Tibial nerve (tissue), 4 donors: Measurements from ENCODE around the gene CNKSR2. TPM values are rescaled to one million over a fixed set of nuclear protein-coding genes. Genes with fewer than 3 reads are reported as not detected.

Experiments used
- DNase-seq, 2 donors: peaks; one replicate each; pipeline ENCODE4 v3.0.0-alpha.2; 2019; ENCODE audit warnings: low spot score in 2 of 2
- H3K27ac ChIP-seq, 4 donors: fragments of 200-600 bp; sonication (generic) in 3 of 4; one replicate each; pipeline ENCODE4 v1.5.1; 2017 to 2019; ENCODE audit warnings: mild to moderate bottlenecking in 1 of 4
- H3K27me3 ChIP-seq, 2 donors: fragments of 200-600 bp; sonication (generic) in 1 of 2; one replicate each; pipeline versions ENCODE4 v1.5.1 to v1.6.0; 2017 to 2019
- H3K36me3 ChIP-seq, 3 donors: fragments of 200-600 bp; sonication (generic); one replicate each; pipeline ENCODE4 v1.5.1; 2018 to 2019
- H3K4me1 ChIP-seq, 4 donors: fragments of 200-600 bp; sonication (generic) in 3 of 4; one replicate each; pipeline ENCODE4 v1.5.1; 2017 to 2019
- H3K4me3 ChIP-seq, 4 donors: fragments of 200-600 bp; sonication (generic) in 3 of 4; one replicate each; pipeline ENCODE4 v1.5.1; 2017 to 2019; ENCODE audit warnings: mild to moderate bottlenecking in 1 of 4, moderate library complexity in 1 of 4
- H3K9me3 ChIP-seq, 4 donors: fragments of 200-600 bp; sonication (generic) in 3 of 4; one replicate each; pipeline ENCODE4 v1.5.1; 2017 to 2019
- EP300 ChIP-seq, 2 donors: sonication (generic); formaldehyde crosslinking; IDR thresholded peaks; one replicate each; pipeline ENCODE4 v1.6.1; 2017; ENCODE audit warnings: antibody characterized with exemption in 2 of 2, mild to moderate bottlenecking in 1 of 2
- POLR2A ChIP-seq, 2 donors: fragments of 450-650 bp; IDR thresholded peaks; one replicate each; pipeline ENCODE4 v1.6.1; 2017; ENCODE audit warnings: antibody characterized with exemption in 2 of 2, mild to moderate bottlenecking in 2 of 2, moderate library complexity in 2 of 2
- WGBS, 2 donors: methylation state at CpG; one replicate each; pipeline ENCODE4 v1.1.5; 2018; 5-methylcytosine and 5-hydroxymethylcytosine counted together
- total RNA-seq, 4 donors: library from RNA; depleted of rRNA; stranded (reverse); fragments of >200 nt; gene quantifications; one replicate each; pipeline ENCODE4 v1.1.0, GENCODE V29; 2016
- TF ChIP-seq, protein P1 (sequence below), 5 experiments: fragments of 200-600 bp in 3 of 5; fragments of 450-650 bp in 2 of 5; sonication (generic) in 3 of 5; IDR thresholded peaks; one replicate each; pipeline ENCODE4 v1.5.1; 2016 to 2019; ENCODE audit warnings: antibody characterized with exemption in 5 of 5, mild to moderate bottlenecking in 3 of 5, moderate library complexity in 2 of 5

CNKSR2 gene
- total RNA-seq, 4 donors from 2014 or later, result 28.8 to 98.3 (median 56.5) TPM

- DNase-seq, result no peak
- WGBS, 2 donors, result 16 to 29% methylated on average over 2 of the region's 2 CpGs
- Histone ChIP-seq H3K4me1 (no peaks in the 10 kb centered on the region), H3K4me3 (no peak overlapping the region), H3K27ac (peak overlapping the region in 2 of 4 donors; percentile 34 to 44), H3K9me3 (peaks cover 0 to 5% (median 0%) of the 10 kb centered on the region in 4 donors), H3K36me3 (no peaks in the 10 kb centered on the region), H3K27me3 (peaks cover 0 to 2% of the 10 kb centered on the region in 2 donors)
- TF ChIP-seq EP300 (IDR thresholded peaks at IDR 0.05), result peak in 1 of 2 donors; percentile 8
- no peak for TF ChIP-seq POLR2A (IDR thresholded peaks at IDR 0.05)
- TF ChIP-seq, protein P1, sequence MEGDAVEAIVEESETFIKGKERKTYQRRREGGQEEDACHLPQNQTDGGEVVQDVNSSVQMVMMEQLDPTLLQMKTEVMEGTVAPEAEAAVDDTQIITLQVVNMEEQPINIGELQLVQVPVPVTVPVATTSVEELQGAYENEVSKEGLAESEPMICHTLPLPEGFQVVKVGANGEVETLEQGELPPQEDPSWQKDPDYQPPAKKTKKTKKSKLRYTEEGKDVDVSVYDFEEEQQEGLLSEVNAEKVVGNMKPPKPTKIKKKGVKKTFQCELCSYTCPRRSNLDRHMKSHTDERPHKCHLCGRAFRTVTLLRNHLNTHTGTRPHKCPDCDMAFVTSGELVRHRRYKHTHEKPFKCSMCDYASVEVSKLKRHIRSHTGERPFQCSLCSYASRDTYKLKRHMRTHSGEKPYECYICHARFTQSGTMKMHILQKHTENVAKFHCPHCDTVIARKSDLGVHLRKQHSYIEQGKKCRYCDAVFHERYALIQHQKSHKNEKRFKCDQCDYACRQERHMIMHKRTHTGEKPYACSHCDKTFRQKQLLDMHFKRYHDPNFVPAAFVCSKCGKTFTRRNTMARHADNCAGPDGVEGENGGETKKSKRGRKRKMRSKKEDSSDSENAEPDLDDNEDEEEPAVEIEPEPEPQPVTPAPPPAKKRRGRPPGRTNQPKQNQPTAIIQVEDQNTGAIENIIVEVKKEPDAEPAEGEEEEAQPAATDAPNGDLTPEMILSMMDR (IDR thresholded peaks at IDR 0.05), result no peak
Observed at GRCh38 chrX:21632027-21632426, 257.8 kb downstream of the CNKSR2 start.

GRCh38 chrX:21638311-21638710, 264.1 kb downstream of the CNKSR2 start:
- Histone ChIP-seq H3K4me3 (no peak overlapping the region), H3K9me3 (no peaks in the 10 kb centered on the region), H3K36me3 (no peaks in the 10 kb centered on the region), H3K27me3 (peaks cover 0 to 2% of the 10 kb centered on the region in 2 donors), H3K27ac (no peak overlapping the region), H3K4me1 (no peaks in the 10 kb centered on the region)
- 92 to 100% methylated on average over 2 of the region's 2 CpGs for WGBS, 2 donors
- TF ChIP-seq POLR2A (IDR thresholded peaks at IDR 0.05) (no peak), EP300 (IDR thresholded peaks at IDR 0.05) (no peak)
- TF ChIP-seq, protein P1 (IDR thresholded peaks at IDR 0.05), result no peak
- DNase-seq, result no peak

GRCh38 chrX:21639775-21640174, 265.6 kb downstream of the CNKSR2 start:
- no peak overlapping the region for H3K27ac ChIP-seq
- no peaks in the 10 kb centered on the region for H3K36me3 ChIP-seq
- no peak overlapping the region for H3K4me3 ChIP-seq
- no peaks in the 10 kb centered on the region for H3K9me3 ChIP-seq
- TF ChIP-seq POLR2A (IDR thresholded peaks at IDR 0.05) (no peak), EP300 (IDR thresholded peaks at IDR 0.05) (no peak)
- TF ChIP-seq, protein P1 (IDR thresholded peaks at IDR 0.05), result no peak
- no peak for DNase-seq
- peaks cover 0 to 2% of the 10 kb centered on the region in 2 donors for H3K27me3 ChIP-seq
- peaks cover 0 to 7% (median 0%) of the 10 kb centered on the region in 4 donors for H3K4me1 ChIP-seq
- 81 to 88% methylated on average over 3 of the region's 3 CpGs for WGBS, 2 donors

DNA sequence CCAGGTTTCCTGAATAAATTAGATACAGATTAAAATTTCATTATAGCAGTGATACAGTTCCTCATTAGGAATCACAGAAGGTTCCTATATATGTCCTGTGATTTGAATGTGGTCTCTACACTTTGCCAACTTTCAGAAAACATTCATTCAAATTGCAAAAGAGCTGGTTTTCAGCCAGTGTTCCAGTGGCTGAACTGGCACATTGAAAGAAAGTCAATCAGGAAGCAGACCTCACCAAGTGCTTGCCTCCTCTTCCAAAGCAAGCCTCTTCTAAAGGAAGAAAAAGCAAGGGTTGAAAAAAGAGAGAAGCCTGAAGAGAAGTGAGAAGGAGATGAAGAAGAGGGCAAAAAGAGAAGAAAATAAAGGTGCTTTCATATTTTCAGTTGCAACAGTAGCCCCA, 271.2 kb downstream of the CNKSR2 start:
- TF ChIP-seq POLR2A (IDR thresholded peaks at IDR 0.05), result no peak
- TF ChIP-seq, protein P1 (IDR thresholded peaks at IDR 0.05), result no peak
- TF ChIP-seq EP300 (IDR thresholded peaks at IDR 0.05), result no peak
- H3K36me3 ChIP-seq, result no peaks in the 10 kb centered on the region
- peaks cover 0 to 7% (median 0%) of the 10 kb centered on the region in 4 donors for H3K4me1 ChIP-seq
- peak overlapping the region in 2 of 4 donors; percentile 69 to 79 for H3K27ac ChIP-seq
- H3K27me3 ChIP-seq, result no peaks in the 10 kb centered on the region
- DNase-seq, result no peak
- no peak overlapping the region for H3K4me3 ChIP-seq
- no peaks in the 10 kb centered on the region for H3K9me3 ChIP-seq

DNA sequence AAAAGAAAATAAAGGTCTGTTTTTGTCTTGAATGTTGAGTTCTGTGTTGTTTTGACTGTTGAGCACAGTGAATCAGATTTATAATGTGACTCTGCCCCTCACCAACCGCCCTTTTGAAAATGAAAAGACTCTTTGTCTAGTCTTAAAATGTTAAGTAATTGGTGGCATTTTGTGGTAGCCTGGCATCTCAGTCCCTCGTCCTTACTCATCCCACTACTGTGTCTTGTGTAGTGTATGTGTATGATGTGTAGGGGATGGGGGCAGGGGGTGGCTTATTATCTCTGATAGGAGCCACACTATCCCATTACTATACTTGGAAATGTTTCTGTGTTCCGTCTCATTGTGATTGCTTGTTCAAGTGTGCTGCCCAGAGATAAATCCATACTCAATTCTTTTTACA, 271.7 kb downstream of the CNKSR2 start:
- Histone ChIP-seq H3K4me3 (no peak overlapping the region), H3K27me3 (no peaks in the 10 kb centered on the region), H3K4me1 (peaks cover 0 to 7% (median 0%) of the 10 kb centered on the region in 4 donors), H3K27ac (peak overlapping the region in 3 of 4 donors; percentile 19 to 79 (median 69)), H3K9me3 (no peaks in the 10 kb centered on the region), H3K36me3 (no peaks in the 10 kb centered on the region)
- DNase-seq, result no peak
- 37 to 64% methylated on average over 3 of the region's 3 CpGs for WGBS, 2 donors
- TF ChIP-seq, protein P1 (IDR thresholded peaks at IDR 0.05), result no peak
- TF ChIP-seq EP300 (IDR thresholded peaks at IDR 0.05) (no peak), POLR2A (IDR thresholded peaks at IDR 0.05) (no peak)
